ENCODE results near the gene PDZD2. TPM values are rescaled to one million over a fixed set of nuclear protein-coding genes. Genes with fewer than 3 reads are reported as not detected.

PDZD2 gene
- total RNA-seq, 1 donor from 2014 or later: 0.38 TPM

DNA sequence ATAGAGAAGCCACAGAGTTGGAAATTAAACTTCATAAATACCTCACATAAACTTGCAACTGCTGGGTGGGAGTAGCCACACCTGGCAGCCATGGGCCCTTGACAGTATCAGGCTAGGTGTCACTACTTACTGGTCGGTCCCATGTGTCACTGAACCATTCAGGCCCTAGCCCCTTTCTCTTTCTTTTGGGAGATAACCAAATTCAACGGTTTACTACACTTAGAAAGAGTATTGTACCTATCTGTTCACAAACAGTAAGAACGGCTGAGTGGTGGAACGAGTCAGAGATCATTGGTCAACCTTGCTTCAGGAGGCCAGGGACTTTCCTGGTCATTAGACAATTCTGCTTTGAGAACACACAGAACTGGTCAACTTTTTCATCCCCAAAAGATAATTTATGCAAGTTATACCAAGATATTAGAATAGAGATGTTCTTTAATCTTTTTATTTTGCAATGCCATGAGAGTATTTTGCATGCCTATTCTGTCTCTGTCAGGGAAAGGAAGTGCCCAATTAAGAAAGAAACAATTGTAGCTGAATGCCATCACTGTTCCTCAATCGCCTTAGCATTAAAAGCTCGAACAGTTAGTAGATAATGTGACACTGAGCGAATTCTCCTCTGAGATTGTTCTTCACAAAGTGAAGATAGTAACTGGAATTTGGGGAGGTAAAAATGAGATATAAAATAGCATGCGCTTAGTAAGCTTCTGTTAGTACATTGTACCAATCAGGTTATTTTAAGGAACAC, 484.3 kb downstream of the PDZD2 start:
- no peak for ATAC-seq (ENCODE audit: low read depth)
- POLR2A ChIA-PET: no interaction called here
- Mint-ChIP-seq H3K27me3 (no peaks in the 10 kb centered on the region), H3K9me3 (no peaks in the 10 kb centered on the region), H3K4me3 (no peak overlapping the region), H3K27ac (peak overlapping the region; percentile 19), H3K4me1 (peaks cover 8% of the 10 kb centered on the region), H3K36me3 (ENCODE audit: low read depth) (peaks cover 68% of the 10 kb centered on the region)
- intact Hi-C loops (cut with micrococcal nuclease): no loop called here
- DNase-seq: no peak
- CTCF ChIA-PET: no interaction called here
- TF ChIP-seq, protein P1, sequence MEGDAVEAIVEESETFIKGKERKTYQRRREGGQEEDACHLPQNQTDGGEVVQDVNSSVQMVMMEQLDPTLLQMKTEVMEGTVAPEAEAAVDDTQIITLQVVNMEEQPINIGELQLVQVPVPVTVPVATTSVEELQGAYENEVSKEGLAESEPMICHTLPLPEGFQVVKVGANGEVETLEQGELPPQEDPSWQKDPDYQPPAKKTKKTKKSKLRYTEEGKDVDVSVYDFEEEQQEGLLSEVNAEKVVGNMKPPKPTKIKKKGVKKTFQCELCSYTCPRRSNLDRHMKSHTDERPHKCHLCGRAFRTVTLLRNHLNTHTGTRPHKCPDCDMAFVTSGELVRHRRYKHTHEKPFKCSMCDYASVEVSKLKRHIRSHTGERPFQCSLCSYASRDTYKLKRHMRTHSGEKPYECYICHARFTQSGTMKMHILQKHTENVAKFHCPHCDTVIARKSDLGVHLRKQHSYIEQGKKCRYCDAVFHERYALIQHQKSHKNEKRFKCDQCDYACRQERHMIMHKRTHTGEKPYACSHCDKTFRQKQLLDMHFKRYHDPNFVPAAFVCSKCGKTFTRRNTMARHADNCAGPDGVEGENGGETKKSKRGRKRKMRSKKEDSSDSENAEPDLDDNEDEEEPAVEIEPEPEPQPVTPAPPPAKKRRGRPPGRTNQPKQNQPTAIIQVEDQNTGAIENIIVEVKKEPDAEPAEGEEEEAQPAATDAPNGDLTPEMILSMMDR (IDR thresholded peaks at IDR 0.05): no peak

- Mint-ChIP-seq H3K4me3 (no peak overlapping the region), H3K27ac (peak overlapping the region; percentile 27), H3K9me3 (no peaks in the 10 kb centered on the region), H3K4me1 (peaks cover 11% of the 10 kb centered on the region), H3K36me3 (ENCODE audit: low read depth) (peaks cover 72% of the 10 kb centered on the region), H3K27me3 (no peaks in the 10 kb centered on the region)
- CTCF ChIA-PET: no interaction called here
- ATAC-seq (ENCODE audit: low read depth) (no peak), DNase-seq (no peak)
- intact Hi-C loops (cut with micrococcal nuclease): no loop called here
- POLR2A ChIA-PET: no interaction called here
- TF ChIP-seq, protein P1 (IDR thresholded peaks at IDR 0.05): no peak
These were observed 485.2 kb downstream of the PDZD2 start for GRCh38 chr5:32123889-32124676.

GRCh38 chr5:32126691-32127090, 487.8 kb downstream of the PDZD2 start:
- no peaks in the 10 kb centered on the region for H3K9me3 Mint-ChIP-seq
- ChIA-PET POLR2A (no interaction called here), CTCF (no interaction called here)
- H3K4me3 Mint-ChIP-seq: no peak overlapping the region
- TF ChIP-seq, protein P1 (IDR thresholded peaks at IDR 0.05): no peak
- intact Hi-C loops (cut with micrococcal nuclease): no loop called here
- ATAC-seq (ENCODE audit: low read depth): no peak
- no peak for DNase-seq
- no peak overlapping the region for H3K27ac Mint-ChIP-seq
- H3K4me1 Mint-ChIP-seq: peaks cover 11% of the 10 kb centered on the region
- no peaks in the 10 kb centered on the region for H3K27me3 Mint-ChIP-seq
- H3K36me3 Mint-ChIP-seq (ENCODE audit: low read depth): peaks cover 70% of the 10 kb centered on the region

- DNase-seq: no peak
- Mint-ChIP-seq H3K4me3 (no peak overlapping the region), H3K27ac (peak overlapping the region; percentile 35), H3K4me1 (peaks cover 10% of the 10 kb centered on the region), H3K27me3 (no peaks in the 10 kb centered on the region), H3K9me3 (no peaks in the 10 kb centered on the region), H3K36me3 (ENCODE audit: low read depth) (peaks cover 68% of the 10 kb centered on the region)
- CTCF ChIA-PET: no interaction called here
- TF ChIP-seq, protein P1 (IDR thresholded peaks at IDR 0.05): no peak
- no peak for ATAC-seq (ENCODE audit: low read depth)
- intact Hi-C loops (cut with micrococcal nuclease): no loop called here
- POLR2A ChIA-PET: no interaction called here
These were observed 488.8 kb downstream of the PDZD2 start for GRCh38 chr5:32127711-32128110.

GRCh38 chr5:32129074-32129598, 490.2 kb downstream of the PDZD2 start:
- Mint-ChIP-seq H3K27ac (no peak overlapping the region), H3K4me1 (peaks cover 7% of the 10 kb centered on the region), H3K9me3 (no peaks in the 10 kb centered on the region), H3K4me3 (no peak overlapping the region), H3K36me3 (ENCODE audit: low read depth) (peaks cover 66% of the 10 kb centered on the region), H3K27me3 (no peaks in the 10 kb centered on the region)
- POLR2A ChIA-PET: no interaction called here
- TF ChIP-seq, protein P1 (IDR thresholded peaks at IDR 0.05): no peak
- intact Hi-C loops (cut with micrococcal nuclease): no loop called here
- ATAC-seq (ENCODE audit: low read depth): no peak
- DNase-seq: no peak
- CTCF ChIA-PET: no interaction called here

Measured in activated B cell treated with CpG ODN at 0.5 μM for 24 hours (primary cell).